ENCODE measurements around the gene DALRD3. TPM values are rescaled to one million over a fixed set of nuclear protein-coding genes. Genes with fewer than 3 reads are reported as not detected.

DALRD3 gene
- polyA plus RNA-seq, 2 of the 4 experiments (the other 2 are of a cell fraction), result 20.5 to 35.8 TPM

GRCh38 chr3:49021213-49021812 is 2.9 kb upstream of the DALRD3 start (continued):
- no peak for TF ChIP-seq RNF2 (IDR thresholded peaks at IDR 0.05; ENCODE audit: borderline replicate concordance, low read depth)
- peak; percentile 99 for TF ChIP-seq BCL3 (IDR thresholded peaks at IDR 0.05)
- TF ChIP-seq EHF (CRISPR knock-in tag; IDR thresholded peaks at IDR 0.05), result no peak
- TF ChIP-seq E2F6 (IDR thresholded peaks at IDR 0.05; ENCODE audit: borderline replicate concordance, low read depth), result peak; percentile 38; the same call in 1 of the 2 replicates
- TF ChIP-seq NPAS2 (CRISPR knock-in tag; IDR thresholded peaks at IDR 0.05; ENCODE audit: borderline replicate concordance), result no peak
- TF ChIP-seq CBX8 (IDR thresholded peaks at IDR 0.05), result no peak
- TF ChIP-seq CBX2 (IDR thresholded peaks at IDR 0.05; ENCODE audit: borderline replicate concordance, low read depth), result no peak
- no peak for TF ChIP-seq CHD4 (IDR thresholded peaks at IDR 0.05; ENCODE audit: borderline replicate concordance)
- no peak for TF ChIP-seq SREBF2 (IDR thresholded peaks at IDR 0.05)
- no peak for TF ChIP-seq RARB (CRISPR knock-in tag; IDR thresholded peaks at IDR 0.05)
- no peak for TF ChIP-seq POLR2AphosphoS2 (conservative IDR thresholded peaks at IDR 0.05; ENCODE audit: low read length)
- TF ChIP-seq ATOH8 (CRISPR knock-in tag; IDR thresholded peaks at IDR 0.05; ENCODE audit: low read depth), result no peak
- TF ChIP-seq NFE2L2 (conservative IDR thresholded peaks at IDR 0.05; ENCODE audit: low read length), result no peak
- TF ChIP-seq HEYL (CRISPR knock-in tag; IDR thresholded peaks at IDR 0.05), result no peak
- TF ChIP-seq FOXS1 (CRISPR knock-in tag; IDR thresholded peaks at IDR 0.05), result no peak
- TF ChIP-seq HOXB5 (CRISPR knock-in tag; IDR thresholded peaks at IDR 0.05), result no peak
- no peak for TF ChIP-seq CTCF (IDR thresholded peaks at IDR 0.05)
- no peak for TF ChIP-seq ZNF302 (CRISPR knock-in tag; IDR thresholded peaks at IDR 0.05)
- TF ChIP-seq RAD21 (conservative IDR thresholded peaks at IDR 0.05 in 1 of 2, IDR thresholded peaks at IDR 0.05 in 1 of 2), result no peak
- no peak for TF ChIP-seq ZFP36 (IDR thresholded peaks at IDR 0.05; ENCODE audit: borderline replicate concordance, partially characterized antibody)
- no peak for TF ChIP-seq EHMT2 (IDR thresholded peaks at IDR 0.05; ENCODE audit: low read depth)
- no peak for TF ChIP-seq KDM1A (IDR thresholded peaks at IDR 0.05; ENCODE audit: low read depth)
- no peak for TF ChIP-seq NR3C1 (IDR thresholded peaks at IDR 0.05)
- 0 out of 2 replicates have a peak, but pooled peaks have one; percentile 39 for TF ChIP-seq MAZ (IDR thresholded peaks at IDR 0.05; ENCODE audit: borderline replicate concordance, low read depth, low read length)
- no peak for TF ChIP-seq ELK1 (IDR thresholded peaks at IDR 0.05; ENCODE audit: low read depth, low read length)
- no peak for TF ChIP-seq GATA3 (IDR thresholded peaks at IDR 0.05; ENCODE audit: borderline replicate concordance)
- TF ChIP-seq RCOR1 (IDR thresholded peaks at IDR 0.05; ENCODE audit: low read depth, low read length), result no peak
- no peak for TF ChIP-seq USF2 (IDR thresholded peaks at IDR 0.05)
- no peak for TF ChIP-seq JUNB (IDR thresholded peaks at IDR 0.05)
- no peak for TF ChIP-seq HES2 (IDR thresholded peaks at IDR 0.05)
- TF ChIP-seq KDM5A (IDR thresholded peaks at IDR 0.05), result no peak
- TF ChIP-seq JUN (IDR thresholded peaks at IDR 0.05), result peak; percentile 79 to 85; a peak in 3 of 5 replicates
